ENCODE measurements around the gene SORCS2.

- TF ChIP-seq, protein P1, sequence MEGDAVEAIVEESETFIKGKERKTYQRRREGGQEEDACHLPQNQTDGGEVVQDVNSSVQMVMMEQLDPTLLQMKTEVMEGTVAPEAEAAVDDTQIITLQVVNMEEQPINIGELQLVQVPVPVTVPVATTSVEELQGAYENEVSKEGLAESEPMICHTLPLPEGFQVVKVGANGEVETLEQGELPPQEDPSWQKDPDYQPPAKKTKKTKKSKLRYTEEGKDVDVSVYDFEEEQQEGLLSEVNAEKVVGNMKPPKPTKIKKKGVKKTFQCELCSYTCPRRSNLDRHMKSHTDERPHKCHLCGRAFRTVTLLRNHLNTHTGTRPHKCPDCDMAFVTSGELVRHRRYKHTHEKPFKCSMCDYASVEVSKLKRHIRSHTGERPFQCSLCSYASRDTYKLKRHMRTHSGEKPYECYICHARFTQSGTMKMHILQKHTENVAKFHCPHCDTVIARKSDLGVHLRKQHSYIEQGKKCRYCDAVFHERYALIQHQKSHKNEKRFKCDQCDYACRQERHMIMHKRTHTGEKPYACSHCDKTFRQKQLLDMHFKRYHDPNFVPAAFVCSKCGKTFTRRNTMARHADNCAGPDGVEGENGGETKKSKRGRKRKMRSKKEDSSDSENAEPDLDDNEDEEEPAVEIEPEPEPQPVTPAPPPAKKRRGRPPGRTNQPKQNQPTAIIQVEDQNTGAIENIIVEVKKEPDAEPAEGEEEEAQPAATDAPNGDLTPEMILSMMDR (IDR thresholded peaks at IDR 0.05; ENCODE audit: low read depth, low read length, poor library complexity, severe bottlenecking), result no peak
- TF ChIP-seq EZH2phosphoT487 (IDR thresholded peaks at IDR 0.05; ENCODE audit: borderline replicate concordance, low read length), result no peak
Measured at GRCh38 chr4:7628432-7628831, 436.1 kb downstream of the SORCS2 start.

Measured in DOHH2 (cell line).